H1 (cell line): ENCODE data around the gene TMEM235.

Experiments used
- CHD2 ChIP-seq: IDR thresholded peaks from 2 replicates; pipeline ENCODE4 v1.6.1; 2012; ENCODE audit warnings: low read length, improper control_type of control experiment
- KDM1A ChIP-seq: fragments of 200-600, 300-600 bp; sonication (generic); IDR thresholded peaks from 2 replicates; pipeline ENCODE4 v1.7.1; 2016; ENCODE audit warnings: mild to moderate bottlenecking, low read length, borderline replicate concordance
- NRF1 ChIP-seq: IDR thresholded peaks from 2 replicates; pipeline ENCODE4 v1.6.1; 2011; ENCODE audit warnings: mild to moderate bottlenecking, low read depth, low read length, improper control_type of control experiment
- TBP ChIP-seq: IDR thresholded peaks from 2 replicates; pipeline ENCODE4 v1.6.1; 2011; ENCODE audit warnings: low read depth, low read length, improper control_type of control experiment
- YY1 ChIP-seq: IDR thresholded peaks from 2 replicates; pipeline ENCODE4 v1.6.1; 2011; ENCODE audit warnings: low read depth, mild to moderate bottlenecking, low read length
- TF ChIP-seq, protein P1 (sequence below), 3 experiments: IDR thresholded peaks; 1 replicate in 2 of 3; 2 replicates in 1 of 3; pipeline versions ENCODE4 v1.5.1 to v1.6.1; 2011; ENCODE audit warnings: low read length in 3 of 3, mild to moderate bottlenecking in 3 of 3, inconsistent platforms in 2 of 3, low read depth in 1 of 3, moderate library complexity in 1 of 3; ENCODE audit not compliant: insufficient read depth in 1 of 3; ENCODE audit errors: control extremely low read depth in 1 of 3

DNA sequence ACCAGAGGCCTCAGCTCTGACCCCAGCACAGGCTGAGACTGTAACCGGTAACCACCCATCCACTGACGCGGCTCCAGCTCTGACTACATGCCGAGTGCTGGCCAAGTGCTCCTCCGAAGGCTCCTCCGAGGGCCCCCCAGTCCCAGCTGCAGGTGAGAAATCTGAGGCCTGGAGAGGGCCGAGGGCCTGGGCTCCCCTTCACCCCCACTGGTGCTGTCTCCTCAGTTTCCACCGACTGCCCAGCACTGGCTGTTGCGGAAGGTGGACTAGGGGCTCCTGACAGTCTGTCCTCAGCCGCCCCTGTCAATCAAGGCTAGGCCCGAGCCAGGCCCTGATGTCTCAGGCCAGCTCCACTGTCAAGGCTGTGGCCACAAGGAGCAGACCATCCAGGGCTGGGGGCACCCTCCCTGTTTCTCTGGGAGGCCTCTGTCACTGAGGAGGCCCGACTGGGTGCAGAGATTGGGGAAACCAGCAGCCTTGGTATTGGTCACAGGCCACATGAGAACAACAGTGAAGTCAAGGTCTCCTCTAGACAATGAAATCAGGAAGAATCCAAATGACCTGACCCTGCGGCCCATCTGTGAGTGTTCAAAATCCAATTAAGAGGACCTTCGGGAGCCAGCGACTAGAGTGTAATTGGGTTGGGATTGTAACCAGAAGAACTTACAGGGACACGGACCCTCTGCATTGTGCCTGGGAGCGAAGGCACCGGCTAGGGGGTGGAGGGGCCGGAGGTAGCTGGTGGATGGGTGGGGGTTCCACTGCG, 5.1 kb downstream of the TMEM235 start:
- TF ChIP-seq KDM1A: no peak
- TF ChIP-seq, protein P1, sequence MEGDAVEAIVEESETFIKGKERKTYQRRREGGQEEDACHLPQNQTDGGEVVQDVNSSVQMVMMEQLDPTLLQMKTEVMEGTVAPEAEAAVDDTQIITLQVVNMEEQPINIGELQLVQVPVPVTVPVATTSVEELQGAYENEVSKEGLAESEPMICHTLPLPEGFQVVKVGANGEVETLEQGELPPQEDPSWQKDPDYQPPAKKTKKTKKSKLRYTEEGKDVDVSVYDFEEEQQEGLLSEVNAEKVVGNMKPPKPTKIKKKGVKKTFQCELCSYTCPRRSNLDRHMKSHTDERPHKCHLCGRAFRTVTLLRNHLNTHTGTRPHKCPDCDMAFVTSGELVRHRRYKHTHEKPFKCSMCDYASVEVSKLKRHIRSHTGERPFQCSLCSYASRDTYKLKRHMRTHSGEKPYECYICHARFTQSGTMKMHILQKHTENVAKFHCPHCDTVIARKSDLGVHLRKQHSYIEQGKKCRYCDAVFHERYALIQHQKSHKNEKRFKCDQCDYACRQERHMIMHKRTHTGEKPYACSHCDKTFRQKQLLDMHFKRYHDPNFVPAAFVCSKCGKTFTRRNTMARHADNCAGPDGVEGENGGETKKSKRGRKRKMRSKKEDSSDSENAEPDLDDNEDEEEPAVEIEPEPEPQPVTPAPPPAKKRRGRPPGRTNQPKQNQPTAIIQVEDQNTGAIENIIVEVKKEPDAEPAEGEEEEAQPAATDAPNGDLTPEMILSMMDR (IDR thresholded peaks at IDR 0.05; ENCODE audit: control extremely low read depth in 1 of 3, insufficient read depth in 1 of 3, low read depth in 1 of 3, low read length in 3 of 3): no peak
- no peak for TF ChIP-seq NRF1
- no peak for TF ChIP-seq YY1
- TF ChIP-seq CHD2: no peak
- TF ChIP-seq TBP: no peak
